Stimulated activated CD4-positive, alpha-beta T cell treated with anti-CD3 and anti-CD28 coated beads, Interleukin-1b, Interleukin-23, amount 100 ng/mL, for 48 hours (primary cell): ENCODE data around the gene MAEA.

ENCODE experiments used
- DNase-seq: peaks from one replicate; pipeline ENCODE4 v3.0.0-alpha.2; 2020

The MAEA gene

GRCh38 chr4:1250527-1250812 is 39.2 kb upstream of the MAEA start:
- no peak for DNase-seq

- no peak for DNase-seq
These were observed 38.5 kb upstream of the MAEA start for GRCh38 chr4:1250921-1251772.

GRCh38 chr4:1251773-1252066 is 38.0 kb upstream of the MAEA start:
- no peak for DNase-seq

DNA sequence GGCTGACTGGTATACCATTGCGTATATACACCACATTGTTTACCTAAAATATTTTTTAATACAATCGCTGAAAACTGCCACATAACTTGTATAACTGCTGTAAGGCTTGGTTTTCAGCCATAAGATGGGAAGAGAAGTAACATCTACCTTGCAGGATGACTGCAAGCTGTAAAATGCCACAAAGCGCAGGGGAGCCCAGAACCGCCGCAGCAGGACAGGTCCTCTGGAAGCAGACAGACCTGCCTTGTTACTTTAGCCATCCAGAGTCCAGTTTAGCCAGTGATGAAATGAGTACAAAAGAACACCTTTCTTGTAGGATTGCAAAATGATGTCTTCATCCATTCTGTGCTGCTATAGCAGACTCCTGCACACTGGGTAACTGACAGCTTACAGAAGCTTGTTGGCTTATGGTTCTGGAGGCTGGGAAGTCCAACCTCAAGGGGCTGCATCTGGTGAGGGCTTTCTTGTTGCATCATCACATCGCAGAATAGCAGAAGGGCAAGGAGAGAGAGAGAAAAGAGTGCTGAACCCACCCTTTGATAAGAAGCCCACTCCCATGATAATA is 36.7 kb upstream of the MAEA start:
- no peak for DNase-seq

- no peak for DNase-seq
These were observed 35.9 kb upstream of the MAEA start for GRCh38 chr4:1253831-1254230.

DNA sequence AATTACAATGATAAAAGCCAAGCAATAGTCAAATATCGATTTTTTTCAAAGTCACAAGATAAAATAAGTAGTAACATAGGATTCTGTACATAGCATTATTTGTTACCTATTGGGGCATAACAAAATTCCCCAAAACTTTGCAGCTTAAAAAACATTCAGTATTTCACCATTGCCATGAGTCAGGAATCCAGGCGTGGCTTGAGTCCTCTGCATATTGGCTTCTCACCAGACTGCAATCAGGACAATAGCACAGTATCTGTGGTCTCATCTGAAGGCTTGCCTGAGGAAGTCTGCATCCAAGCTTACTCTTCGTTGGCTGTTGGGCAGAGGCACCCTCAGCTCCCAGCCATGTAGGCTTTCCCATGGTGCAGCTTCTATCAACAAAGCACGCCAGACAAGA is 34.5 kb upstream of the MAEA start:
- no peak for DNase-seq

DNA sequence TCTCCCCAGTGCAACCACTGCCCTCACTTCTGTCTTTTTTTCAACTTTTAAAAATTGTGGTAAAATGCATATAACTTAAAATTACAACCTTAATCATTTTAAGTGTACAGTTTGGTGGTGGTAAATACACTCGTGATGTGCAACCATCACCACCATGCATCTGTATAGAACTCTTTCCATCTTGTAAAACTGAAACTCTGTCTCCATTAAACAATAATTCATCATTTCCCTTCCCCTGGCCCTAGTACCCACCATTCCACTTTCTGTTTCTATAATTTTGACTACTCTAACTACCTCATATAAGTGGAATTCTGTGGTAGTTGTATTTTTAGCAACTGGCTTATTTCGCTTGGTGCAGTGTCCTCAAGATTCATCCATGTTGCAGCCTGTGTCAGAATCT is 34.0 kb upstream of the MAEA start:
- no peak for DNase-seq

- no peak for DNase-seq
These were observed 31.2 kb upstream of the MAEA start for GRCh38 chr4:1258457-1258856.

DNA sequence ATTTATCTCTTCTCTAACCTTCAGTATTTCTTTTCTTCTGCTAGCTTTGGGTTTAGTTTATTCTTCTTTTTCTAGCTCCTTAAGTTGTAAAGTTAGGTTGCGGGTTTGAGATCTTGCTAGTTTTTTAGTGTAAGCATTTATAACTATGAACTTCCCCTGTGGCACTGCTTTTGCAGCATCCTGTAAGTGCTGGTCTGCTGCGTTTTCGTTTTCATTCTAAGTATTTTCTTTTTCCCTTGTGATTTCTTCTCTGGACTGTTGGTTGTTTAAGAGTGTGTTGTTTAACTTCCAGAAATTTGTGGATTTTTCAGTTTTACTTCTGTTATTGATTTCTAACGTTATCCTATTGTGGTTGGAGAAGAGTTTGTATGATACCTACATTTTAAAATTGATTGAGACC is 29.7 kb upstream of the MAEA start:
- DNase-seq = no peak

DNA sequence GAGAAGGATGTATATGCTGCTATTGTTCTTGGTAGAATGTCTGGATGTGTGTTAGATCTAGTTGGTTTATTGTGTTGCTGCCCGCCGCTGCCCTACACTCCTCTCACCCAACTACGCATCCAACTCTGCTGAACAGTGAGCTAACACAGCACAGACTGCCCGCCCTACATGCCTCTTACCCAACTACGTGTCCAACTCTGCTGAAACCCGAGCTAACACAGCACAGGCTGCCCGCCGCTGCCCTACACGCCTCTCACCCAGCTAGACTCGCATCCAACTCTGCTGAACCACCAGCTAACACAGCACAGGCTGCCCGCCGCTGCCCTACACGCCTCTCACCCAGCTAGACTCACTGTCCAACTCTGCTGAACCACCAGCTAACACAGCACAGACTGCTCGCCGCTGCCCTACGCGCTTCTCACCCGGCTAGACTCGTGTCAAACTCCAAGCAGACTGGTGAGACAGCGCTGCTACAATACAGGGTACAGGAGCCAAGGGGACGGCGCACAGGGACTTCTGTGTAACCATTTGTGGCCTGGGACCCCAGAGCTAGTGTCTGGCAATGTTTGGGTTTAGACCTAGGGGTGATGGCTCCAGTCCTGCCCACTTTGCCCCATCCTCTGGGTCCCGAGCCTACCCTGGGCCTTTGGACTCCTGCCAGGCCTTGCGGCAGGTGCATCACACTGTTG is 29.1 kb upstream of the MAEA start:
- DNase-seq = no peak

- DNase-seq = no peak
These were observed 28.4 kb upstream of the MAEA start for GRCh38 chr4:1261107-1261928.

GRCh38 chr4:1264942-1265341 is 24.7 kb upstream of the MAEA start:
- no peak for DNase-seq

- no peak for DNase-seq
These were observed 24.3 kb upstream of the MAEA start for GRCh38 chr4:1265351-1265750.

- DNase-seq = no peak
These were observed 22.6 kb upstream of the MAEA start for GRCh38 chr4:1266881-1267763.

DNA sequence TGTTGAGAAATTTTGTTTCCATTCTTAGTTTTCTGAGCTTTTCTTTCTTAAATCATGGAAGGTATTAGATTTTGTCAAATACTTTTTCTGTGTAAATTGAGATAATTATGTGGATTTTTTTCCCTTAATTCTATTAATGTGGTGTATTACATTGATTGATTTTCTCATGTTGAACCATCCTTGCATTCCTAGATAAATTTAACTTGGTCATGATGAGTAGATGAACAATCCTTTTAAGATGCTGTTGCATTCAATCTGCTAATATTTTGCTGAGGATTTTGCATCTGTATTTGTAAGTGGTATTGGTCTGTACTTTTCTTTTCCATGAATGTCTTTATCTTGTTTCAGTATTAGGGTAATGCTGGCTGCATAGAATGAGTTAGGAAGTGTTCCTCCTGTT is 20.5 kb upstream of the MAEA start:
- DNase-seq = no peak

- DNase-seq = no peak
These were observed 18.0 kb upstream of the MAEA start for GRCh38 chr4:1271686-1272085.

DNA sequence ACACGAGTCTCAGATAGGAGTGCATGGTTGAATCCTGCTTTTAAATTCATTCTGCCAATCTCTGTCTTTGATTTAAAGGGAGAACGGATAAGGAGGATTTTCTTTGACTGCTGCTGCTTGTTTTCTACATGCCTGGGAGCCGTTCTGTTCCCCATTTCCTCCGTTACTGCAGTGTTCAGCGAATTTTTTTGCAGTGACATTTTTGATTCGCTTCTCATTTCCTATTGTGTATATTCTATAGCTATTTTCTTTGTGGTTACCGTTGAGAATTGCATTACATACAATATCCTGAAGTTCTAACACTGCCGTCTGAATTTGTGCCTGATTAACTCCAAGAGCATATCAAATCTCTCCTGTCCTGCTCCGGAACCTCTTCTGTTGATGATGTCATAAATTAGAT is 14.8 kb upstream of the MAEA start:
- DNase-seq = no peak

DNA sequence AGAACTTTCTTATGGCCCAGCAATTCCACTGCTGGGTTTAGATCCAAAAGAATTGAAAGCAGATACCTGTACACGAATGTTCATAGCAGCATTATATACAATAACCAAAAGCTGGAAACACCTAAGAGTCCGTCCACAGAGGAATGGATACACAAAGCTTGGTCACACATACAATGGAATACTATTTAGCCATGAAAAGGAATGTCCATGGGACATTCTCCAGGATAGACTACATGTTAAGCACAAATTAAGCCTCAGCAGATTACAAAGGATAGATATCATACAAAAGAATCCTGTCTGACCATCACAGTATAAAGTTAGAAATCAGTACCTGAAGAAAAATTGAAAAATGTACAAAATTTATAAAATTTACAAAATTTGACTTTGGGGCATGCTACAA is 12.7 kb upstream of the MAEA start:
- DNase-seq = no peak

- DNase-seq = peak; percentile 25
These were observed 11.7 kb upstream of the MAEA start for GRCh38 chr4:1277667-1278665.

DNA sequence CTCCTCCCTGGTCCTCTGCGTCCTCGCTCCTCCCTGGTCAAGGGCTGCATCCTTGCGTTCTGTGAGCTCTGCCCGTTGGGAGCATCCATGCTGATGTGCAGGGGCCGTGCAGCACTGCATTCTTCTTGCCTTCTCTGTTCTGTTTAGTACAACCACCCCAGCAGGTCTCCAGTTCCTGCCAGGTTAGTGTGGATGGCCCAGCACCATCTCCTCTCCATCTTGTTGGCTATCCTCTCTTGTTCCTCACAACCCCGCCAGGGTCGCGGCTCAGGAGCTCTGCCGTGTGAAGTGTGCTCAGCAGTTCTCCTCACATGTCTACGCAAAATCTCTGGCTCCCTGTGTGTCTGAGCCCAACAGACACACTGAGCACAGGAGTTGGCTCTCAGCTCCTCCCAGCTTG is 10.4 kb upstream of the MAEA start:
- DNase-seq = no peak

DNA sequence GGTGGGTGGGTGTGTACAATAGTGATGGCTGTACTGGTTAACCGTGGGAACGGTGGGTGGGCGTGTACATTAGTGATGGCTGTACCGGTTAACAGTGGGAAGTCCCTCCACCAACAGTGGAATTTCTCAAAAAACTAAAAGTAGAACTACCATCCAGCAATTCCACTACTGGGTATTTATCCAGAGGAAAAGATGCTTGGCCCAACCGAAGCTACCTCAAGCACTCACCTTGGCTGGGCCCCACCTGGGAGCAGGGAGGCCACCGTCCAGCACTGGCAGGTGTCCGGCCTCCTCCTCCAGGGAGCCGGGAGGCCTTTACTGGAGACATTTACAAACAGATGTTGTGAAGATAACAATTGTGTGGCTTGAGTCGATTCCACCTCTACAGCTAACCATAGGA is 6.0 kb upstream of the MAEA start:
- DNase-seq = no peak
